B cell (primary cell): ENCODE results near the gene ABCG2. TPM values are rescaled to one million over a fixed set of nuclear protein-coding genes. Genes with fewer than 3 reads are reported as not detected.

Source experiments
- ATAC-seq: fragments of 200-7000 bp; cut with Tn5 transposase; one replicate; pipeline ENCODE4 v1.10.0; 2021; ENCODE audit warnings: low read depth, mild to moderate bottlenecking, moderate number of reproducible peaks, moderate library complexity
- CTCF ChIA-PET: fragments of 350-600 bp; sonication (Branson Sonifier 250); formaldehyde crosslinking; loops from one replicate; lab custom pipeline; 2021; ENCODE audit warnings: antibody characterized with exemption, inconsistent platforms; lab: Charles Lee
- POLR2A ChIA-PET: fragments of 350-600 bp; sonication (Branson Sonifier 250); formaldehyde crosslinking; loops from one replicate; lab custom pipeline; 2021; ENCODE audit warnings: antibody characterized with exemption; lab: Charles Lee
- DNase-seq: peaks from one replicate; pipeline ENCODE4 v3.0.0; 2013
- H2AFZ ChIP-seq: 2 replicates; pipeline ENCODE4 v1.6.1; 2012; ENCODE audit warnings: mild to moderate bottlenecking, low read depth, low read length; ENCODE audit not compliant: insufficient read depth, poor library complexity, severe bottlenecking
- H3K27ac ChIP-seq, 2 donors: 1 replicate in 1 of 2; 2 replicates in 1 of 2; pipeline ENCODE4 v1.5.1; 2012 to 2013; ENCODE audit warnings: low read length in 2 of 2, mild to moderate bottlenecking in 2 of 2, moderate library complexity in 1 of 2
- H3K27me3 ChIP-seq, 4 experiments: fragments of 200-600 bp in 1 of 4; sonication (generic) in 1 of 4; replicated peaks in 1 of 4; 1 replicate in 2 of 4; 2 replicates in 2 of 4; pipeline versions ENCODE4 v1.6.1 to v1.7.0; 2013 to 2016; ENCODE audit warnings: low read length in 3 of 4, mild to moderate bottlenecking in 2 of 4, mixed read lengths in 1 of 4, moderate library complexity in 1 of 4; ENCODE audit not compliant: insufficient read depth in 4 of 4, control insufficient read depth in 3 of 4; ENCODE audit errors: control extremely low read depth in 1 of 4
- H3K36me3 ChIP-seq, 2 experiments: replicated peaks in 1 of 2; 1 replicate in 1 of 2; 2 replicates in 1 of 2; pipeline versions ENCODE4 v1.6.1 to v1.7.1; 2013; ENCODE audit warnings: low read length in 1 of 2; ENCODE audit not compliant: insufficient read depth in 2 of 2, control insufficient read depth in 1 of 2; ENCODE audit errors: control extremely low read depth in 1 of 2, extremely low read depth in 1 of 2
- H3K4me1 ChIP-seq, 2 donors: fragments of 200-600 bp in 1 of 2; sonication (generic) in 1 of 2; 1 replicate in 1 of 2; 2 replicates in 1 of 2; pipeline versions ENCODE4 v1.5.1 to v1.6.1; 2013 to 2017; ENCODE audit warnings: low read length in 2 of 2; ENCODE audit not compliant: control insufficient read depth in 2 of 2, insufficient read depth in 2 of 2
- H3K4me2 ChIP-seq: replicated peaks from 2 replicates; pipeline ENCODE3; 2012; ENCODE audit warnings: mild to moderate bottlenecking, low read depth, low read length; ENCODE audit not compliant: poor library complexity, severe bottlenecking
- H3K4me3 ChIP-seq, 5 experiments: fragments of 200-600 bp in 1 of 5; sonication (generic) in 1 of 5; 1 replicate in 3 of 5; 2 replicates in 2 of 5; pipeline versions ENCODE4 v1.5.1 to v1.7.0; 2011 to 2016; ENCODE audit warnings: low read length in 4 of 5, mild to moderate bottlenecking in 4 of 5, low read depth in 2 of 5, control low read depth in 1 of 5, moderate library complexity in 1 of 5; ENCODE audit not compliant: insufficient read depth in 1 of 5; ENCODE audit errors: control extremely low read depth in 1 of 5, extremely low read depth in 1 of 5
- H3K79me2 ChIP-seq: fragments of 200-600 bp; sonication (generic); one replicate; pipeline ENCODE4 v1.6.0; 2016; ENCODE audit warnings: low read length; ENCODE audit not compliant: control insufficient read depth, insufficient read depth
- H3K9ac ChIP-seq: fragments of 200-600 bp; sonication (generic); 2 replicates; pipeline ENCODE4 v1.6.1; 2017; ENCODE audit warnings: mild to moderate bottlenecking, low read length, moderate library complexity
- H3K9me3 ChIP-seq, 3 donors: one replicate each; pipeline versions ENCODE4 v1.6.1 to v1.7.1; 2013; ENCODE audit warnings: low read length in 2 of 3; ENCODE audit not compliant: control insufficient read depth in 2 of 3, insufficient read depth in 1 of 3; ENCODE audit errors: control extremely low read depth in 1 of 3
- H4K20me1 ChIP-seq: 2 replicates; pipeline ENCODE4 v1.6.0; 2012; ENCODE audit warnings: mild to moderate bottlenecking, low read length; ENCODE audit not compliant: insufficient read depth, control insufficient read depth, poor library complexity, severe bottlenecking
- H3K27ac Mint-ChIP-seq: one replicate; pipeline ENCODE4 v1.8.0; 2021; ENCODE audit warnings: mixed read lengths
- H3K27me3 Mint-ChIP-seq: one replicate; pipeline ENCODE4 v1.8.0; 2021; ENCODE audit warnings: mixed read lengths
- H3K4me1 Mint-ChIP-seq: one replicate; pipeline ENCODE4 v1.8.0; 2021; ENCODE audit warnings: mixed read lengths
- H3K4me3 Mint-ChIP-seq: one replicate; pipeline ENCODE4 v1.8.0; 2021; ENCODE audit warnings: mixed read lengths
- H3K9me3 Mint-ChIP-seq: one replicate; pipeline ENCODE4 v1.8.0; 2022; ENCODE audit warnings: mixed read lengths; ENCODE audit not compliant: insufficient read depth
- CTCF ChIP-seq: fragments of 200-600 bp; IDR thresholded peaks from one replicate; pipeline ENCODE4 v1.8.0; 2022; ENCODE audit warnings: antibody characterized with exemption, mild to moderate bottlenecking
- EZH2 ChIP-seq: IDR thresholded peaks from 2 replicates; pipeline ENCODE4 v1.6.1; 2012; ENCODE audit warnings: borderline replicate concordance, low read depth, mild to moderate bottlenecking, moderate library complexity, low read length; ENCODE audit not compliant: insufficient read depth, poor library complexity, severe bottlenecking
- WGBS: methylation state at CpG from one replicate; pipeline ENCODE4 v1.1.5; 2013; ENCODE audit warnings: missing lambda C conversion rate; ENCODE audit not compliant: insufficient coverage; 5-methylcytosine and 5-hydroxymethylcytosine counted together
- intact Hi-C: fragments of 100-400 bp; cut with micrococcal nuclease; formaldehyde crosslinking; loops from one replicate; pipeline ENCODE4 v1.10.0; 2022
- polyA plus RNA-seq: library from polyadenylated mRNA; depleted of rRNA; stranded (reverse); fragments of >200 nt; gene quantifications from 2 replicates; pipeline ENCODE4 v1.2.3, GENCODE V29; 2012
- total RNA-seq, 2 donors: library from RNA; stranded (reverse); fragments of 120-200 nt in 1 of 2; gene quantifications; 1 replicate in 1 of 2; 2 replicates in 1 of 2; pipeline versions ENCODE4 v1.2.3 to v1.2.4, GENCODE V29; 2013 to 2022

The ABCG2 gene
- total and polyA plus RNA-seq, 2 donors (not counting 1 experiment from before 2014, with no cell fraction given) = 0.01 TPM; not detected in 1

GRCh38 chr4:88075336-88075735 is 83.1 kb downstream of the ABCG2 start:
- Histone ChIP-seq H4K20me1 (no peaks in the 10 kb centered on the region), H3K4me2 (no peak overlapping the region), H2AFZ (no peak overlapping the region), H3K36me3 (peaks cover 5 to 6% of the 10 kb centered on the region in 2 experiments), H3K9me3 (peaks cover 2 to 24% (median 9%) of the 10 kb centered on the region in 3 donors), H3K27me3 (no peaks in the 10 kb centered on the region), H3K79me2 (no peaks in the 10 kb centered on the region), H3K9ac (no peak overlapping the region), H3K4me1 (no peaks in the 10 kb centered on the region), H3K27ac (no peak overlapping the region), H3K4me3 (no peak overlapping the region)
- ATAC-seq (no peak), DNase-seq (no peak)
- TF ChIP-seq EZH2 (no peak), CTCF (no peak)
- WGBS = 100% methylated on average over 5 of the region's 9 CpGs
- peaks cover 8% of the 10 kb centered on the region for H3K9me3 Mint-ChIP-seq
- H3K4me1 Mint-ChIP-seq = no peaks in the 10 kb centered on the region
- CTCF ChIA-PET = no interaction called here
- intact Hi-C loops = no loop called here
- H3K27ac Mint-ChIP-seq = no peak overlapping the region
- H3K27me3 Mint-ChIP-seq = no peaks in the 10 kb centered on the region
- H3K4me3 Mint-ChIP-seq = no peak overlapping the region
- POLR2A ChIA-PET = no interaction called here

GRCh38 chr4:88070031-88070430 is 88.4 kb downstream of the ABCG2 start:
- Histone ChIP-seq H3K27ac (no peak overlapping the region), H3K4me2 (no peak overlapping the region), H3K36me3 (peaks cover 10 to 11% of the 10 kb centered on the region in 2 experiments), H3K9ac (no peak overlapping the region), H3K4me1 (no peaks in the 10 kb centered on the region), H3K27me3 (no peaks in the 10 kb centered on the region), H3K4me3 (no peak overlapping the region), H3K9me3 (peaks cover 7 to 32% (median 12%) of the 10 kb centered on the region in 3 donors), H3K79me2 (no peaks in the 10 kb centered on the region), H2AFZ (no peak overlapping the region), H4K20me1 (no peaks in the 10 kb centered on the region)
- no peak for TF ChIP-seq EZH2
- no peak for TF ChIP-seq CTCF
- no peaks in the 10 kb centered on the region for H3K4me1 Mint-ChIP-seq
- intact Hi-C loops = no loop called here
- H3K9me3 Mint-ChIP-seq = peaks cover 15% of the 10 kb centered on the region
- H3K4me3 Mint-ChIP-seq = no peak overlapping the region
- H3K27me3 Mint-ChIP-seq = no peaks in the 10 kb centered on the region
- DNase-seq (no peak), ATAC-seq (no peak)
- CTCF ChIA-PET = no interaction called here
- H3K27ac Mint-ChIP-seq = no peak overlapping the region
- WGBS = no CpG with 5 or more reads among the region's 1 CpG
- POLR2A ChIA-PET = no interaction called here
